Fibroblast of lung (primary cell): ENCODE results near the gene LUC7L.

Experiments used
- CTCF ChIP-seq, 2 donors: IDR thresholded peaks in 1 of 2; conservative IDR thresholded peaks in 1 of 2; 1 replicate in 1 of 2; 2 replicates in 1 of 2; pipeline ENCODE4 v1.5.1; 2011 to 2012; ENCODE audit warnings: low read length in 2 of 2, control low read depth in 1 of 2, inconsistent platforms in 1 of 2, low read depth in 1 of 2, mild to moderate bottlenecking in 1 of 2
- EZH2 ChIP-seq: IDR thresholded peaks from 2 replicates; pipeline ENCODE4 v1.5.1; 2012; ENCODE audit warnings: low read length, control low read depth, mild to moderate bottlenecking; ENCODE audit errors: missing control alignments

- TF ChIP-seq CTCF (conservative IDR thresholded peaks at IDR 0.05 in 1 of 2, IDR thresholded peaks at IDR 0.05 in 1 of 2; ENCODE audit: low read depth in 1 of 2, low read length in 2 of 2): no peak
- no peak for TF ChIP-seq EZH2
Observed at GRCh38 chr16:191831-192230, 37.4 kb downstream of the LUC7L start.
